Measurements from ENCODE around the gene SPNS3. TPM values are rescaled to one million over a fixed set of nuclear protein-coding genes. Genes with fewer than 3 reads are reported as not detected.

Gene SPNS3
- total and polyA plus RNA-seq, 2 donors (not counting 3 experiments of a cell fraction or from before 2014, with no cell fraction given): 0.18 to 0.66 TPM

DNA sequence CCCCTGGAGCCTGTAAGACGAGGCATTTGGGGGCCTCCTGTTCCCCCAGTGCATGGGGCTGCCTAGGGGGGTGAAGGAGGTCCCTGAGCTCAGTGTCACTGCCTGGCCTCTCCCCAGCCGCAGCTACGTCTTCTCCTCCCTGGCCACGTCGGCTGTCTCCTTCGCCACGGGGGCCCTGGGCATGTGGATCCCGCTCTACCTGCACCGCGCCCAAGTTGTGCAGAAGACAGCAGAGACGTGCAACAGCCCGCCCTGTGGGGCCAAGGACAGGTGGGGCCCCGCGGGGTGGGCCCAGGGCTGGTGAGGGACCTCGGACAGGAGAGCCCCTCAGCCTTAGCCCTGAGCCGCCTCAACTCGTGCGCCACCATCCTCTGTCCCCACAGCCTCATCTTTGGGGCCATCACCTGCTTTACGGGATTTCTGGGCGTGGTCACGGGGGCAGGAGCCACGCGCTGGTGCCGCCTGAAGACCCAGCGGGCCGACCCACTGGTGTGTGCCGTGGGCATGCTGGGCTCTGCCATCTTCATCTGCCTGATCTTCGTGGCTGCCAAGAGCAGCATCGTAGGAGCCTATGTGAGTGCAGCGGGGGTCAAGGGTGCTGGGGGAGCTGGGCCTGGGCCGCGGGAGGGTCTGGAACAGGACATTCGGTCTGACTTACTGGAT is 99.3 kb downstream of the SPNS3 start:
- Histone ChIP-seq H3K9ac (replicated peaks; ENCODE audit: extremely low read depth, insufficient read depth, low read length) (no peak overlapping the region), H3K9me1 (replicated peaks; ENCODE audit: control insufficient read depth, extremely low read depth, insufficient read depth, low read length) (no peaks in the 10 kb centered on the region), H3K4me3 (replicated peaks in 1 of 3; ENCODE audit: insufficient read depth in 1 of 3, low read depth in 1 of 3, low read length in 3 of 3) (no peak overlapping the region), H3K27me3 (ENCODE audit: control insufficient read depth in 2 of 2, insufficient read depth in 2 of 2, low read length in 2 of 2) (no peaks in the 10 kb centered on the region), H3K36me3 (ENCODE audit: control insufficient read depth in 2 of 2, extremely low read depth in 1 of 2, insufficient read depth in 2 of 2, low read length in 2 of 2) (peaks cover 0 to 18% of the 10 kb centered on the region in 2 experiments), H4K20me1 (replicated peaks; ENCODE audit: control insufficient read depth, extremely low read depth, insufficient read depth, low read length) (no peaks in the 10 kb centered on the region), H3K4me2 (ENCODE audit: insufficient read depth, low read length) (no peak overlapping the region), H3K79me2 (ENCODE audit: control insufficient read depth, insufficient read depth, low read length) (no peaks in the 10 kb centered on the region), H3K27ac (ENCODE audit: insufficient read depth, low read depth, low read length) (peak overlapping the region; percentile 89), H2AFZ (ENCODE audit: low read depth, low read length) (no peak overlapping the region), H3K4me1 (ENCODE audit: control insufficient read depth, extremely low read depth, insufficient read depth, low read length) (peaks cover 72% of the 10 kb centered on the region), H3K9me3 (replicated peaks; ENCODE audit: control insufficient read depth, insufficient read depth, low read length) (no peaks in the 10 kb centered on the region)
- FAIRE-seq: no peak
- POLR2A ChIA-PET: no interaction called here
- CTCF ChIA-PET: interaction anchor here (1.2 kb wide), 1 partner anchor 34 kb away, joined by 3 read pairs; no protein-coding TSS in a partner anchor
- intact Hi-C loops (cut with micrococcal nuclease) (no loop called here), dilution Hi-C loops (cut with MboI; ENCODE audit: extremely low pct_ligation_motif_present, low sequenced_read_pairs) (no loop called here)
- TF ChIP-seq POLR2AphosphoS5 (IDR thresholded peaks at IDR 0.05; ENCODE audit: insufficient read depth, low read depth, low read length): no peak
- no peak for TF ChIP-seq JUN (IDR thresholded peaks at IDR 0.05; ENCODE audit: borderline replicate concordance, insufficient read depth, insufficient read length, low read depth)
- no peak for TF ChIP-seq MYC (IDR thresholded peaks at IDR 0.05; ENCODE audit: low read depth, low read length)
- no peak for TF ChIP-seq EZH2 (IDR thresholded peaks at IDR 0.05; ENCODE audit: borderline replicate concordance, low read depth, low read length, severe bottlenecking)
- TF ChIP-seq, protein P1, sequence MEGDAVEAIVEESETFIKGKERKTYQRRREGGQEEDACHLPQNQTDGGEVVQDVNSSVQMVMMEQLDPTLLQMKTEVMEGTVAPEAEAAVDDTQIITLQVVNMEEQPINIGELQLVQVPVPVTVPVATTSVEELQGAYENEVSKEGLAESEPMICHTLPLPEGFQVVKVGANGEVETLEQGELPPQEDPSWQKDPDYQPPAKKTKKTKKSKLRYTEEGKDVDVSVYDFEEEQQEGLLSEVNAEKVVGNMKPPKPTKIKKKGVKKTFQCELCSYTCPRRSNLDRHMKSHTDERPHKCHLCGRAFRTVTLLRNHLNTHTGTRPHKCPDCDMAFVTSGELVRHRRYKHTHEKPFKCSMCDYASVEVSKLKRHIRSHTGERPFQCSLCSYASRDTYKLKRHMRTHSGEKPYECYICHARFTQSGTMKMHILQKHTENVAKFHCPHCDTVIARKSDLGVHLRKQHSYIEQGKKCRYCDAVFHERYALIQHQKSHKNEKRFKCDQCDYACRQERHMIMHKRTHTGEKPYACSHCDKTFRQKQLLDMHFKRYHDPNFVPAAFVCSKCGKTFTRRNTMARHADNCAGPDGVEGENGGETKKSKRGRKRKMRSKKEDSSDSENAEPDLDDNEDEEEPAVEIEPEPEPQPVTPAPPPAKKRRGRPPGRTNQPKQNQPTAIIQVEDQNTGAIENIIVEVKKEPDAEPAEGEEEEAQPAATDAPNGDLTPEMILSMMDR (IDR thresholded peaks at IDR 0.05; ENCODE audit: extremely low read depth in 1 of 2, insufficient read depth in 1 of 2, low read depth in 1 of 2, low read length in 2 of 2): no peak
- TF ChIP-seq POLR2A (IDR thresholded peaks at IDR 0.05; ENCODE audit: low read depth, low read length): no peak
- TF ChIP-seq GATA2 (IDR thresholded peaks at IDR 0.05; ENCODE audit: insufficient read depth, insufficient read length, low read depth, low read length): no peak
- no peak for TF ChIP-seq FOS (IDR thresholded peaks at IDR 0.05; ENCODE audit: borderline replicate concordance, insufficient read depth, low read length)
- TF ChIP-seq, protein P2, sequence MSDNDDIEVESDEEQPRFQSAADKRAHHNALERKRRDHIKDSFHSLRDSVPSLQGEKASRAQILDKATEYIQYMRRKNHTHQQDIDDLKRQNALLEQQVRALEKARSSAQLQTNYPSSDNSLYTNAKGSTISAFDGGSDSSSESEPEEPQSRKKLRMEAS (IDR thresholded peaks at IDR 0.05; ENCODE audit: insufficient read depth, insufficient read length): no peak
- BruUV-seq (replicated peaks): no TSS peak
- no peak for DNase-seq (ENCODE audit: low read depth, low spot score)

All from endothelial cell of umbilical vein (primary cell).